ENCODE data around the gene DDOST. TPM values are rescaled to one million over a fixed set of nuclear protein-coding genes. Genes with fewer than 3 reads are reported as not detected.

DDOST gene
- total RNA-seq, 2 experiments from 2014 or later, result 96.1 to 101 TPM

GRCh38 chr1:20702416-20702815, 41.2 kb upstream of the DDOST start:
- TF ChIP-seq CTCF (IDR thresholded peaks at IDR 0.05), result no peak
- Mint-ChIP-seq H3K4me3 (no peak overlapping the region), H3K9me3 (no peaks in the 10 kb centered on the region), H3K4me1 (ENCODE audit: low read depth) (no peaks in the 10 kb centered on the region), H3K27me3 (peaks cover 5% of the 10 kb centered on the region), H3K27ac (no peak overlapping the region), H3K36me3 (ENCODE audit: low read depth) (no peaks in the 10 kb centered on the region)
- POLR2A ChIA-PET, result no interaction called here
- no peak for ATAC-seq (ENCODE audit: poor library complexity)
- DNase-seq, result no peak
- CTCF ChIA-PET, result no interaction called here
- Histone ChIP-seq H3K4me1 (ENCODE audit: insufficient read depth, low read length) (no peaks in the 10 kb centered on the region), H3K9me3 (ENCODE audit: control insufficient read depth in 1 of 2, insufficient read depth in 1 of 2, low read length in 2 of 2) (no peaks in the 10 kb centered on the region), H3K36me3 (ENCODE audit: insufficient read depth, low read length) (no peaks in the 10 kb centered on the region), H3K4me3 (ENCODE audit: low read length) (no peak overlapping the region), H3K27me3 (ENCODE audit: control insufficient read depth in 1 of 2, insufficient read depth in 2 of 2, low read length in 2 of 2) (no peaks in the 10 kb centered on the region), H3K27ac (ENCODE audit: low read depth in 1 of 2, low read length in 2 of 2) (no peak overlapping the region)
- intact Hi-C loops (cut with DNase I, micrococcal nuclease), result no loop called here

GRCh38 chr1:20701847-20702246, 40.7 kb upstream of the DDOST start:
- no peak overlapping the region for H3K27ac ChIP-seq (ENCODE audit: low read depth in 1 of 2, low read length in 2 of 2)
- no peaks in the 10 kb centered on the region for H3K36me3 ChIP-seq (ENCODE audit: insufficient read depth, low read length)
- no peaks in the 10 kb centered on the region for H3K9me3 Mint-ChIP-seq
- ATAC-seq (ENCODE audit: poor library complexity), result no peak
- H3K4me3 Mint-ChIP-seq, result no peak overlapping the region
- no peaks in the 10 kb centered on the region for H3K36me3 Mint-ChIP-seq (ENCODE audit: low read depth)
- H3K4me1 ChIP-seq (ENCODE audit: insufficient read depth, low read length), result peaks cover 3% of the 10 kb centered on the region
- intact Hi-C loops (cut with DNase I, micrococcal nuclease), result no loop called here
- H3K27me3 Mint-ChIP-seq, result no peaks in the 10 kb centered on the region
- ChIA-PET CTCF (no interaction called here), POLR2A (no interaction called here)
- H3K27me3 ChIP-seq (ENCODE audit: control insufficient read depth in 1 of 2, insufficient read depth in 2 of 2, low read length in 2 of 2), result no peaks in the 10 kb centered on the region
- H3K4me1 Mint-ChIP-seq (ENCODE audit: low read depth), result no peaks in the 10 kb centered on the region
- no peak overlapping the region for H3K4me3 ChIP-seq (ENCODE audit: low read length)
- TF ChIP-seq CTCF (IDR thresholded peaks at IDR 0.05), result no peak
- H3K9me3 ChIP-seq (ENCODE audit: control insufficient read depth in 1 of 2, insufficient read depth in 1 of 2, low read length in 2 of 2), result no peaks in the 10 kb centered on the region
- no peak for DNase-seq
- H3K27ac Mint-ChIP-seq, result no peak overlapping the region

- ChIA-PET POLR2A (no interaction called here), CTCF (no interaction called here)
- Histone ChIP-seq H3K4me3 (ENCODE audit: low read length) (no peak overlapping the region), H3K27me3 (ENCODE audit: control insufficient read depth in 1 of 2, insufficient read depth in 2 of 2, low read length in 2 of 2) (no peaks in the 10 kb centered on the region), H3K4me1 (ENCODE audit: insufficient read depth, low read length) (peaks cover 7% of the 10 kb centered on the region), H3K27ac (ENCODE audit: low read depth in 1 of 2, low read length in 2 of 2) (no peak overlapping the region), H3K36me3 (ENCODE audit: insufficient read depth, low read length) (no peaks in the 10 kb centered on the region), H3K9me3 (ENCODE audit: control insufficient read depth in 1 of 2, insufficient read depth in 1 of 2, low read length in 2 of 2) (no peaks in the 10 kb centered on the region)
- no peak for ATAC-seq (ENCODE audit: poor library complexity)
- Mint-ChIP-seq H3K27me3 (no peaks in the 10 kb centered on the region), H3K9me3 (no peaks in the 10 kb centered on the region), H3K4me1 (ENCODE audit: low read depth) (peaks cover under 1% of the 10 kb centered on the region), H3K36me3 (ENCODE audit: low read depth) (no peaks in the 10 kb centered on the region), H3K4me3 (no peak overlapping the region), H3K27ac (no peak overlapping the region)
- TF ChIP-seq CTCF (IDR thresholded peaks at IDR 0.05), result no peak
- no peak for DNase-seq
- intact Hi-C loops (cut with DNase I, micrococcal nuclease), result no loop called here
These were observed 40.3 kb upstream of the DDOST start for GRCh38 chr1:20701446-20701845.

Measured in CD4-positive, alpha-beta T cell (primary cell).